Stimulated activated CD4-positive, alpha-beta T cell treated with anti-CD3 and anti-CD28 coated beads, Interleukin-4, amount 100 ng/mL, for 48 hours (primary cell): ENCODE measurements around the gene HORMAD2.

ENCODE experiments used
- DNase-seq, 2 donors: peaks; one replicate each; pipeline ENCODE4 v3.0.0-alpha.2; 2020; ENCODE audit warnings: low read depth in 2 of 2

The HORMAD2 gene

DNA sequence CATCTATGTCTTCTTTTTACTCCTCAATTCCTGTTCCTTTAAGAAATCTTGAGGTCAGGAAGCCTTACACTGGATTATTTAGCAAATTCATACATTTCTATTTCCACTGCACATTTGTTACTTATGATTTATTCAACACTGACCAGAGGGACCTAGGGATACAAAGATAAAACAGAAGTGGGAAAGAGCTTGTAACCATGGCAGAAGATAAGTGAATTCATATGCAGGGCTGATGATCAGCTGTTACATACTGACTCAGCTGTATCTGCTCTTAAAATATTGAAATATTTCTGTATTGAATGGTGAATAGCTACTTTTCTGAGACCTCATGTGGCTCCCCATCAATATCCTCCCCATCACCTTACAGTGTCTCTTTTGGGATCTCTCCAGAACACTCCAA is 25.2 kb downstream of the HORMAD2 start:
- no peak for DNase-seq

GRCh38 chr22:30113494-30113893 is 33.2 kb downstream of the HORMAD2 start:
- DNase-seq, result no peak

- DNase-seq, result no peak
Measured at GRCh38 chr22:30114361-30114760, 34.1 kb downstream of the HORMAD2 start.

- no peak for DNase-seq
Measured at GRCh38 chr22:30115705-30116104, 35.4 kb downstream of the HORMAD2 start.

GRCh38 chr22:30116362-30117117 is 36.3 kb downstream of the HORMAD2 start:
- DNase-seq, result no peak

GRCh38 chr22:30117256-30117655 is 37.0 kb downstream of the HORMAD2 start:
- DNase-seq, result no peak

DNA sequence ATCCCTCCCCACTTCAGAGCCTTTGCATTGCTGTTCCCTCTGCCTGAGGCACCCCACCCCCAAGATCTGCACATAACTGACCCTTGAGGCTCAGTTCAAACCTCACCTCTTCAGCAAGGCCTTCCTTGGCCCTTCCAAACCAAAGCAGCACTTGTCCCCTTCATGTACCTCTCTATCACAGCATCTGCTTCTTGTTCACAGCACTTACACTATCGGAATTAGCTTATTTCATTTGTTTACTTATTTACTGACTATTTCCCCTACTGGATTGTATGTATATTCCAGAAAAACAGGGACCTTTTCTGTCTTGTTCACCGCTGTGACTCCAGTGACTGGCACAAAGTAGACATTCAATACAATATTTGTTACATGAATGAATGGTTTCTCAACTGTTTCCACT is 38.0 kb downstream of the HORMAD2 start:
- DNase-seq, result no peak

GRCh38 chr22:30121960-30122359 is 41.7 kb downstream of the HORMAD2 start:
- DNase-seq, result no peak

- no peak for DNase-seq
Measured at GRCh38 chr22:30123463-30123862, 43.2 kb downstream of the HORMAD2 start.

DNA sequence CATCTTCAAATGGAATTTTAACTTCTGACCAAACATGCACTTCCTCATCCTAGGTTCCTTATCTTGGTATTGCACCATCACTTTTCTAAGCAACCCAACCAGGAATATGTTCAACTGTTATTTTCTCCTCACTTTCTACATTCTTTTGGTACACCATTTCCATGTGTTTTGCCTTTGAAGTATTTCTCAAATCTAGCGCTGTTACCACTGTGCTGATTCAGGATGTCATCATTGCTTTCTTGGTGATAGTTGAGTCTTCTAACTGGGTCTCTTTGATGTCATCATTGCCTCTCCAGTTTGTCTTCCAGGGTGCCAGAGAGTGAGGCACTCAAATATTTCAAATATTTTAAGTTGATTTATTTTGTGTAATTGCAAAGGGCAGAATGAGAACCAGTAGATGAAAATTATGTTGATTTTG is 47.5 kb downstream of the HORMAD2 start:
- no peak for DNase-seq

DNA sequence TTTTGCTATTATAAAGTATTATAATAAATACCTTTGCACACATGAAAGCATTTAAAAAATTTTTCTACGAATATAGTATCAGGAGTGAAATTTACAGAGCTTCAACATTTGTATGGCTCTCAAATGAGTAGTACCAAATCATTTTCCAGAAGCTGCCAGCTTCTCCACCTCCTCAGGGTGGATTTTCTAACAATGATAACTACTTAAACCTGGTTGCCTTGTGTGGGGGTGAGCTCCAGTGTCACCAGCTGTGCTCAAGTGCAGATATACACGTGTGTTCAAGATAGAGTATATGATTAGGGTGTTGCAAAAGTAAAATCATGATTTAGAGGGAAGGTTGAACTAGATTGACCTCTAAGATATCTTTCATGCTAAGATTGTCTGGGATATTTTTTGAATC is 48.2 kb downstream of the HORMAD2 start:
- DNase-seq, result no peak

GRCh38 chr22:30129636-30130035 is 49.4 kb downstream of the HORMAD2 start:
- DNase-seq, result no peak

DNA sequence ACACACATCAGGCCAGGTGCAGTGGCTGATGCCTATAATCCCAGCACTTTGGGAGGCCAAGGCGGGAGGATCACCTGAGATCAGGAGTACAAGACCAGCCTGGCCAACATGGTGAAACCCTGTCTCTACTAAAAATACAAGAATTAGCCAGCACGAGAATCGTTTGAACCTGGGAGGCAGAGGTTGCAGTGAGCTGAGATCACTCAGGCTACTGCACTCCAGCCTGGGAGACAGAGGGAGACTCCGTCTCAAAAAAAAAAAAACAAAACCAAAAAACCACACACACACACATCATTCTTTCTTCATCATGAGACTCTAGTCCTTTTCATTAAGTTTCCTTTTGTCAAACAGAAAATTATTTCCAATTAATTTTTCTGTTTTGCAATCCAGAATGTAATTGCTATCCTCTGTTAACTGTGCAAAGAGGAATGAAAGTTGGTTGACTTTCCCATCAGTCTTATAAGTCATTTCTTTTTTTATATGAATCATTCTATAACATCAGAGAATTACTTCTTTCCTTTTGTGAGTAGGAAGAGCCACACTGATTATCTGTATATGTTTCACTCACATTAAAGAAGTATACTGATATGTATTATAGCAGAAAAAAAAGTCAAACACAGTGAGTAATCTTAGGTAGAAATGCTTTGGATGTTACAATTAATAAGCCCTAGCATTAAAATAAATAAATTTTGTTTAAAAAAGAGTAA is 52.2 kb downstream of the HORMAD2 start:
- DNase-seq, result no peak

DNA sequence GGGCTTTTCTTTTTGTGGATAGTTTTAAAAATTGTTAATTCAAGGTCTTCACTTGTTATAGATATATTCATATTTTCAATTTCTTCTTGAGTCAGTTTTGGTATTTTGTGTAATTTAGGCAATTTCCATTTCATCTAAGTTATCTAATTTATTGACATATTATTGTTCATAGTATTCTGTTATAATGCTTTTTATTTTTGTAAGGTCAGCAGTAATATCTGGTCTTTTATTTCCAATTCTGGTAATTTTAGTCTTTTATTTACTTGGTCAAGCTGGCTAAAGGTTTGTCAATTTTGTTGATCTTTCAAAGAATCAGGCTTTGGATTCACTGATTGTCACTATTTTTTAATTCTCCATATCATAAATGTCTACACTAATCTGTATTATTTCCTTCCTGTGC is 60.1 kb downstream of the HORMAD2 start:
- DNase-seq, result no peak

GRCh38 chr22:30143265-30143664 is 63.0 kb downstream of the HORMAD2 start:
- DNase-seq, result no peak

DNA sequence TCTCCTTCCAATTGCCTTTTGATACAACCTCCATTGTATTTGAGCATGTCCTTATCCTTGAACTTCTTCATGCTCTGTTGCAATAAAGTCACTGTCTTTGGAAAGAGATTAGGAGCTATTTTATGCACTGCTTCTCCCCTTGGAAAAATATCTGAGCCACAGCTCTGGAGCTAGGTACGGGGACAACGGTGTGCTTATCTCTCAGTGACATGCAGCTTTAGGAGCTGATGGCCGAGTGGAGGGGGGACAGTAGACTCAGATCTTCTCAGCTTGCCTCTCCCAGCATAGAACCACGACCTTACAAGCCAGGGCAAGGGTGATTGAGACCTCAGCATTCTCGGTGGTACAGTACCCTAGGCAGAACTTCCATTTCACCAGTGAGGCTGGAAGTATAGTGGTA is 64.1 kb downstream of the HORMAD2 start:
- no peak for DNase-seq

- DNase-seq, result no peak
Measured at GRCh38 chr22:30150212-30150611, 69.9 kb downstream of the HORMAD2 start.

- DNase-seq, result no peak
Measured at GRCh38 chr22:30158277-30158676, 78.0 kb downstream of the HORMAD2 start.

DNA sequence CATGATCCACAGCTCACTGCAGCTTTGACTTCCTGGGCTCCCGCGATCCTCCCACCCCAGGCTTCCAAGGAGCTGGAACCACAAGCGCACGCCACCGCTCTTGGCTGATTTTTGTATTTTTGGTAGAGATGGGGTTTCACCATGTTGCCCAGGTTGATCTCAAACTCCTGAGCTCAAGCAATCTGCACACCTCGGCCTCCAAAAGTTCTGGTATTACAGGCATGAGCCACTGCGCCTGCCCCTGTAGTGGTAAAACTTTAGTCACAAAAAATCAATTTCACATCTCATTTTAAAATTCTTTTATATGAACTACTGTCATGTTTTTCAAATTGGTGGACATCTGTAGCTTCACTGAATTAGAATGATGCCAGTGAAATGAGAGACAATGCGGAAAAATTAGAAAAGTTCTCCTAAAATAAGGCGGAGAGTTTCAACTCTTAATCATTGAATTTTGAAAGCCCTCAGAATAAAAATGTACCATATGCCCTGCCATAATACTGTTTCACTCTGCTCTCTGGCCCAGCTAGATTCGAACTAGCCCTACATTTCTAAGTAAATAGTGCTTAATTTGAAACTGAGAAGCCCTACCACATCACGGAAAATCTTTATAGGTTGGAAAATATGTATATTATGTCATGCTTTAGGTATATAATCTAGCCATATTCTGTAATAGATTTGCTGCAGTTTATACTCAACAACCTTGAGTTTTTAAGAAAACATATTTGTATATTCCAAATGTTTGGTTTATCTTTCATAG is 78.7 kb downstream of the HORMAD2 start:
- no peak for DNase-seq

DNA sequence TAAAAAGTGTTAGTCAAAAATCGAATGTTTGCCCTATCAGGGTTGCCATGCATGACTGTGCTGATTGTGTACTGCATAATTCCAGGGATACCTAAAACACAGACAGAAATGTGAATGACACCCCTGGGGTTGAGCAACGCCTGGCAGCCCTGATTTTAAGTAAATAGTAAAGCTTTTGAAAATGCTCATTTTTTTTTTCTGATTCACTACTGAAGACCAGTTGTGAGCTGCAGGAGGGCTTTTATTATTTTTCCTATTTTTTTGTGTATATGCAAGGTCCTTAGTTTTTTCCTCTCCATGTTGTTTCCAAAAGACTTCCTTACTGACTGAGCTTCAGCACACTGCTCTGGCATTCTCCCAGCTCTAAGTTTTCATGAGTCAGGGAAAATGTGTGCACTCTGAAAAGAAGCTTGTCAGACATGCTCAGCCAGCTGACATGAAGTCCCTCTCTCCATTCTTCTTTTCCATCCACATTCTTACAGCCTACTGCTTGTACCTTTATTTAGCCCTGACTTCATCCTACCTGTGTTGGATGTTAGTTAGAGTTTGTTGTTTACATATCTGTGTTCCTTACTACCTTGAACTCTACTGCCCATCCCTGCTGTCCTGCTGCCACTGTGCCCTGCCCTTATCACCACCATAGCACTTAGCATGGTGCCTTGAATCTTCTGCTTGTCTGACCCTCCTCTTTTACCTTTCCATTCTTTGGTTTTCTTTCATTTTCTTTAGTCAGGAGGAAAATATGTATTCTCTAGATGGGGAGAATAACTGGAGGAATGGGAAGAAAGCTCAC is 79.5 kb downstream of the HORMAD2 start:
- no peak for DNase-seq

DNA sequence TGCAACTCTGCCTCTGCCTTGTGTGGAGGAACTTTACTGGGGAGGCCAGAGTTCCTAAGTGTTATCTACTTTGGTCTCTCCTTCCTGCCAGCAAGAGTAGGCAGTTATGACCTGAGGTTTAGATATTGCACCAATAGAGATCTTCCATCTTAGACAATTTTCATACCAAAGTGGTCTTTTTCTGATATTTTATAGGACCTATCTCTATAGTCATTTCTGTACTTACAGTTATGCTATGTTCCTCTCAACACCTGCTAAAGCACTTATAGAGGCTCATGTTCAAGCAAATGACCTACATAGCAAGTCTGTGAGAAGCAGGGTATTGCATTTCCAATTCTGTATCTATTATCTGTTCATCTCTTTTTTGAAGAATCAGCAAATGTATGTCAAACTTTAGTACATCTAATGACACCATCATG is 80.8 kb downstream of the HORMAD2 start:
- no peak for DNase-seq

DNA sequence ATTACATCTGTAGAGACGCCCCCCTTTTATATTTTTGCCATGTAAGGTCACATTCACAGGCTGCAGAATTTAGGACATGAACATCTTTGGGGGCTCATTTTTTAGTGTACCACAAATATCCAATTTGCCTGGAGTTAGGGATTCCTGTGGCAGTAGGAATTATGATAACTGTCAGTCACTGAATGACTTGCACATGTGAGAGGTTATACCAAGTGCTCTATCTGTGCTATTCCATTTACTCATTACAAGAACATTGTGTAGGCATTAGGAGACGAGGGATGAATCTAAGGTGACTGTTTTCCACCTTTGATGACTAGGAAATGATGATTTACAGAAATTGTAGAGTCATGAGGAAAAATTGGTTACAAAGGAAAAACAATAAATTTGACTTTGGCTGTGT is 87.0 kb downstream of the HORMAD2 start:
- no peak for DNase-seq
